ENCODE data around the gene ATP6V0A1.

ATP6V0A1 gene

DNA sequence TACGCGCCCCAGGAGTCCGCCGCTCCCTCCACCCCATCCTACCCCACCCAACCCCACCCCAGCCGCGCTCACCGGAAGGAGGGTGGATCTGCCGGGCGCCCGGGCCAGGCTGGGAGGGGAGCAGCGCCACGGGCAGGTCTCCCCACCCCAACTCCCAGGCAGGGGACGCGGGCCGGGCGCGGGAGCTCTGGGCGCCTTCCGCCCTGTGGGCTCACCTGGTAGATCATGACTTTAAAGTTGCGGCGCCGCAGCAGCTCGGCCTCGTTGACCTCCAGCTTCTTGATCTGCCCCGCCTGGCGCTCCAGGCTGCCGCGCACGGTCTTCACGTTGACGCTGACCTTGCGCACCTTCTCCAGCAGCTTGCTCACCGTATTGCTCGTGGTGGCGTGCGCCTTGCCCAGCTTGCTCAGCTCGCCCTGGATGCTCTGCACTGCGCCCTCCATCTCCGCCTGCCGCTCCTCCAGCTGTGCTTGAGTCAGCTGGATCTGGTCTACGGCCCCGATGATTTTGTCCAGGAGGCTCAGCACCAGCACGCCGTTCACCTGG is 36.2 kb upstream of the ATP6V0A1 start:
- H3K4me1 ChIP-seq (ENCODE audit: control insufficient read depth, insufficient read depth, low read length) = peaks cover 19% of the 10 kb centered on the region
- peaks cover 29% of the 10 kb centered on the region for H3K27me3 ChIP-seq (ENCODE audit: control insufficient read depth, insufficient read depth, low read length)
- peak overlapping the region; percentile 76 for H3K9ac ChIP-seq (ENCODE audit: low read length)
- H3K36me3 ChIP-seq (ENCODE audit: control insufficient read depth, insufficient read depth, low read length) = no peaks in the 10 kb centered on the region
- H3K9me3 ChIP-seq (ENCODE audit: control insufficient read depth, low read length) = no peaks in the 10 kb centered on the region
- H3K4me3 ChIP-seq (ENCODE audit: low read length) = peak overlapping the region; percentile 46

DNA sequence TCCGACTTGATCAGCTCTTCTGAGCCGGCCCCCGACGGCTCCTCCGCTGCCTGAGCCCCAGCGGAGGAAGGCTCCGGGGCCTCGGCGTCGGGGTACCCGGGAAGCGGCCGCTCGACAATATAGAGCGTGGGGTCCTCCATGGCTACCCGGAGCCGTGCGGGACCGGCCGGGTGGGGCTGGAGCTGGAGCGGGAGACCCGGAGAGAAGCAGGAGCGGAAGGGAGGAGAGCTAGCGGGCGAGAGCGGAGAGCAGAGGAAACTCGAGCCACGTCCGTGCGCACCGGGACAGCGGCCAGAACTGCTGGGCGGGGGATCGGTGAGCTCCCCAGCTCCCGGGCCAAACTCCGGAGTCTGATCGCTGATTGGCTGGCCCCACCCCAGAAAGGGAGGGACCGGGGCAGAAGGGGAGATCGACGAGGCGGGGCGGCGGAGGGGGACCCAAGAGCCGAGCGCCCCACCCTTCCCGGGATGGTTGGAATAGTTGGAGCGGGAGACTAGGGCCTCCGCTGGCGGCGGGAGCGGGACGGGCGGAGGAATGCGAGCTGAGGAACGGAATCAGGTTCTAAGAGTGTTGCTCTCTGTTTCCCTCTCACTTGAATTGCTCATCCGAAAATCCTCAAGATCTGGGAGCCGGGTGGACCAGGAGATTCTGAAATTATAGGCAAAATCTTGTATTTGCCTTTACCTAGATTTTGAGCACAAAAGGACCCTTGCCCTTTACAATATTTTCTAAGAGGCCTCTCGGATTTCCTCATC is 35.5 kb upstream of the ATP6V0A1 start, which contains the start of gene CAVIN1:
CAVIN1 (minus strand) TSS at position 299 of the 755 bp plus-strand sequence; CDS start at position 140, 159 bp downstream.
- no peaks in the 10 kb centered on the region for H3K36me3 ChIP-seq (ENCODE audit: control insufficient read depth, insufficient read depth, low read length)
- H3K9ac ChIP-seq (ENCODE audit: low read length) = peak within 1 kb of the TSS; percentile 76
- no peaks in the 10 kb centered on the region for H3K9me3 ChIP-seq (ENCODE audit: control insufficient read depth, low read length)
- H3K4me1 ChIP-seq (ENCODE audit: control insufficient read depth, insufficient read depth, low read length) = peaks cover 19% of the 10 kb centered on the region
- peak within 1 kb of the TSS; percentile 46 for H3K4me3 ChIP-seq (ENCODE audit: low read length)
- peaks cover 29% of the 10 kb centered on the region for H3K27me3 ChIP-seq (ENCODE audit: control insufficient read depth, insufficient read depth, low read length)

DNA sequence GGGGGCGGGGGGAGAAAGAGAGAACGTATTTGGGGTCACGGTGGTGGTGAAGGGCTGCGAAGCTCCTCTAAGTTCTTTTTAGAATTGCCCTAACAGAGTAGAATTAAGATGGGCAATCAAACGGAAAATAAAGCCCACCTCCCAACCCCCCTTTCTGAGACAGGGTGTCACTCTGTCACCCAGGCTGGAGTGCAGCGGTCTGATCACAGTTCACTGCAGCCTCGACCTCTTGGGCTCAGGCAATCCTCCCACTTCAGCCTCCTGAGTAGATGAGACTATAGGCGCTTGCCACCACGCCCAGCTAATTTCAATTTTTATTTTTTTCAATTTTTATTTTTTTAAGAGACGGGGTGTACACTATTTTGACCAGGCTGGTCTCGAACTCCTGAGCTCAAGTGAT is 34.9 kb upstream of the ATP6V0A1 start:
- Histone ChIP-seq H3K4me1 (ENCODE audit: control insufficient read depth, insufficient read depth, low read length) (peaks cover 23% of the 10 kb centered on the region), H3K27me3 (ENCODE audit: control insufficient read depth, insufficient read depth, low read length) (peaks cover 29% of the 10 kb centered on the region), H3K9ac (ENCODE audit: low read length) (no peak overlapping the region), H3K9me3 (ENCODE audit: control insufficient read depth, low read length) (no peaks in the 10 kb centered on the region), H3K36me3 (ENCODE audit: control insufficient read depth, insufficient read depth, low read length) (no peaks in the 10 kb centered on the region), H3K4me3 (ENCODE audit: low read length) (no peak overlapping the region)

DNA sequence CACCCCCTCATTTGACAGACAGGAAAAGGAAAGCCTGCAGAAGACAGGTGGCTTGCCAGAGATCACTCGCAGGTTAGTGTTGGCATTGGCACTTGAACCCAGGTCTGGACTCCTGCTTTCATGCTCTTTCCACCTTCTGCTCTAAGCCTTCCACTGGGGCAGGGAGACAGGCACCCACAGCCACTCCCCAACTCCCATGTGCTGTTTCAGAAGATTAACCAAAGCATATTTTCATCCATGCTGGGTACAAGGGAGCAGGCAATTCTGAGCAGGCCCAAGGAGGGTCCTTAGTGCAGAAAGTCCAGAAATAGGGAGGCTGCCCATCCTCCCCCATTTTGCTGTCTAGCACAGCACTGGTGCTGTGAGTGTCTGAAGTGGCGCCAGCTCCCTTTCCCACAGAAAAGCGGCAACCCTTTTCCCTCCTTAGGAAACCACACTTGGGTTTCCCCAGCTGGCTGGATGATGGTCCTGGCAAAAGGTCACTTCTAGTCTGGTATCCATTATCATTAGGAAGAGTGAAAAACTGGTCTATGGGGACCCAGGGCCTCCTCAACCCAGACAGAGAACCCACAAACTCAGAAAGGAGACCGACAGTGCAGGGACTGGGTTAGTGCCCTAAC is 33.6 kb upstream of the ATP6V0A1 start:
- H3K4me1 ChIP-seq (ENCODE audit: control insufficient read depth, insufficient read depth, low read length) = peaks cover 29% of the 10 kb centered on the region
- H3K9ac ChIP-seq (ENCODE audit: low read length) = no peak overlapping the region
- H3K36me3 ChIP-seq (ENCODE audit: control insufficient read depth, insufficient read depth, low read length) = no peaks in the 10 kb centered on the region

DNA sequence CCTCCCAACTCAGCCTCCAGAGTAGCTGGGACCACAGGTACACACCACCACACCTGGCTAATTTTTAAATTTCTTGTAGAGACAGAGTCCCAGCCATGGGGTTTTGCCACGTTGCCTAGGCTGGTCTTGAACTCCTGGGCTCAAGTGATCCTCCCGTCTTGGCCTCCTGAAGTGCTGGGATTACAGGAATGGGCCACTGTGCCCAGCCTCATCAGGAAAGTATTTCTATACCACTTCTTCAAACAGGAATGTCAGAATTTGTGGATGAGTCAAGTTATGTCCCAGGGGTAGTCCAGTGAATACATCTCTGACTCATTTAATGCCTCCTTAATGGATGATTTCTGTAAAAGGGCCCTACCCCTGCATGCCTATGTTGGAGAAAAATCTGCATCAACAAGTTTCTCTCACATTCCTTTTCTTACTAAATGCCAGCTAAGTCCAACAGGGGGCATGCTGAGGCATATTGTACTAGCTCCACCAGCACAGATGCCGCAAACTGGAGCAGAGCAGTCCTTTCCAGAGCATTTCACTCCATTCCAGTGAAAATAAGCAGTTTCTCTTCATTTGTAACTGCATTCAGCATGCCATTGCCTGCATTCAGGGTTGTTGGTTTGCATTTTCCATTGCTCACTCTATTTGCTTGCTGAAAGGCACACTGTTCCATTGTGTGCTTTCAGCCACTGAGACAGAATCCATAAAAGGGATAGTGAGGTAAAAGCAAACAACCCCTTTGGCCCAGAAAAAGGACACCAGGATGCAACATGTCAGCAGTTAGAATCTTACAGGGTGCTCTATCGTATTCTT is 30.3 kb upstream of the ATP6V0A1 start:
- no peak overlapping the region for H3K9ac ChIP-seq (ENCODE audit: low read length)
- peaks cover 15% of the 10 kb centered on the region for H3K4me1 ChIP-seq (ENCODE audit: control insufficient read depth, insufficient read depth, low read length)
- H3K27me3 ChIP-seq (ENCODE audit: control insufficient read depth, insufficient read depth, low read length) = peaks cover 5% of the 10 kb centered on the region

More for the DNA sequence above, 33.6 kb upstream of the ATP6V0A1 start:
- Histone ChIP-seq H3K9me3 (ENCODE audit: control insufficient read depth, low read length) (no peaks in the 10 kb centered on the region), H3K27me3 (ENCODE audit: control insufficient read depth, insufficient read depth, low read length) (peaks cover 32% of the 10 kb centered on the region), H3K4me3 (ENCODE audit: low read length) (no peak overlapping the region)

DNA sequence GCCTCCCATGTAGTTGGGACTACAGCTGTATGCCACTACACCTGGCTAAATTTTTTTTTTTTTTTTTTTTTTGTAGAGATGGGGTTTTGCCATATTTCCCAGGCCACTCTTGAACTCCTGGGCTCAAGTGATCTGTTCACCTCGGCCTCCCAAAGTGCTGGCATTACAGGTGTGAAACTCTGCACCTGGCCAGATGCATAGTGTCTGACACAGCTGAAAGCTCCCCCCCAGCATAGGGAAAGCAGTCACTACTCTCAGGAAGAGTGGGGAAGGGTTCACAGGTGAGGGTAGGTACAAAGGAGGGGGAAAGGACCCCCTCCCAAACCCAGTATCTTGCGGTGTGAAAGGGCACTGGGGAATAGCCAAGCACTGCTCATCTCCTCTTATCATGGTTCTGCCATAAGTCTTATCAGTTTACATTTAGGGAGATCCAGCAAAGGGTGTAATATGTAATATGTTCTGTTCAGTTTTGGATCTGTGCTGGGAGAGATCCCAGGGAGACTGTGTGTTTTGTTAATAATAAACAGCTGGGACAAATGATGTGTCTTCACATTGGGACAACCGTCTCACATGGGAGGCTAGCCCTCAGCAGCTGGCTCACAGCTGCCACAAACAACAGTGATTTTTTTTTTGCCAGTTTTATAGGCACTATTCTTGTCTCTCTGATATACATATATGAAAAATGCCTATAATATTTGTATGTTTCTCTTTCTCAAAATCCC is 28.8 kb upstream of the ATP6V0A1 start:
- Histone ChIP-seq H3K9ac (ENCODE audit: low read length) (no peak overlapping the region), H3K4me1 (ENCODE audit: control insufficient read depth, insufficient read depth, low read length) (peaks cover 10% of the 10 kb centered on the region), H3K36me3 (ENCODE audit: control insufficient read depth, insufficient read depth, low read length) (no peaks in the 10 kb centered on the region), H3K27me3 (ENCODE audit: control insufficient read depth, insufficient read depth, low read length) (peaks cover 5% of the 10 kb centered on the region), H3K9me3 (ENCODE audit: control insufficient read depth, low read length) (no peaks in the 10 kb centered on the region), H3K4me3 (ENCODE audit: low read length) (no peak overlapping the region)

More for the DNA sequence above, 30.3 kb upstream of the ATP6V0A1 start:
- Histone ChIP-seq H3K36me3 (ENCODE audit: control insufficient read depth, insufficient read depth, low read length) (no peaks in the 10 kb centered on the region), H3K9me3 (ENCODE audit: control insufficient read depth, low read length) (no peaks in the 10 kb centered on the region), H3K4me3 (ENCODE audit: low read length) (no peak overlapping the region)

DNA sequence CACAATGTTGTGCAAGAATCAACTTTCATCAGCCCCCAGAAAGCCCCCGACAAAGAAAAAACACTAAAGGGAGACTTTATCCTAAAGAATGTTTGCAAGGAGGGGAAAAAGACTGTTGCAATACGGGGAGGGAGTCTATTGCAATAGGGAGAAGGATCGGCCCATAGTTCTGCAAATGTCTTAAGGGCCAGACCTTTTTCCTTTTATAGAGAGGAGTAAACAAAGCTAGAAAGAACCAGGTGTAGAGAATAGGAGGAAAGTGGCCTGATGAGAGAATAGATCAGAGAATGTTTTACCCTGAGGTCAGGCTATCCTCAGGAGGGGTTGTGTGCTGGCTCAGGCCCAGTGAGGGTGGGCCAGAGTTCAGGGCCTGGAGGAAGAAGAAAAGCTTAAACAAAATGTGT is 26.9 kb upstream of the ATP6V0A1 start:
- Histone ChIP-seq H3K36me3 (ENCODE audit: control insufficient read depth, insufficient read depth, low read length) (no peaks in the 10 kb centered on the region), H3K4me1 (ENCODE audit: control insufficient read depth, insufficient read depth, low read length) (peaks cover 10% of the 10 kb centered on the region), H3K4me3 (ENCODE audit: low read length) (no peak overlapping the region), H3K9me3 (ENCODE audit: control insufficient read depth, low read length) (no peaks in the 10 kb centered on the region), H3K9ac (ENCODE audit: low read length) (no peak overlapping the region), H3K27me3 (ENCODE audit: control insufficient read depth, insufficient read depth, low read length) (peaks cover 5% of the 10 kb centered on the region)

DNA sequence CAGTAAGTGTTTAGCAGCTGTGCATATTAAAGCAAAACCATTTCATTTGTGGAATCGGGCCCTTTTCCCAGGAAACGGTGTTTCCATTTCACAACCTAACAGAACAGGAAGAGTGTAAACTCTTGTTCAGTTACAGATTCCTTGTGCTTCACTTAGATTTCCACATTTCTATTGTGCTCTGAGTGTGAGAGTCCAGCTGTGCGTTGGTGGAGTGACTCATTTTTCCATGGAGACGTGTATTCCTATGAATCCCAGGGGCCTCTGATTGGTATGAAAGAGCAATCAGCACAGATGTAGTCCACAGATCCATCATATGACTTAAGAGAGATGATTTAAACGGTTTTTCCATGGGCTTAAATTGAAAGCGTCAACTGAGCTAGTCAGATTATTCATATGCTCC is 22.3 kb upstream of the ATP6V0A1 start:
- Histone ChIP-seq H3K4me3 (ENCODE audit: low read length) (no peak overlapping the region), H3K9me3 (ENCODE audit: control insufficient read depth, low read length) (no peaks in the 10 kb centered on the region), H3K4me1 (ENCODE audit: control insufficient read depth, insufficient read depth, low read length) (no peaks in the 10 kb centered on the region), H3K36me3 (ENCODE audit: control insufficient read depth, insufficient read depth, low read length) (no peaks in the 10 kb centered on the region), H3K9ac (ENCODE audit: low read length) (no peak overlapping the region), H3K27me3 (ENCODE audit: control insufficient read depth, insufficient read depth, low read length) (no peaks in the 10 kb centered on the region)

DNA sequence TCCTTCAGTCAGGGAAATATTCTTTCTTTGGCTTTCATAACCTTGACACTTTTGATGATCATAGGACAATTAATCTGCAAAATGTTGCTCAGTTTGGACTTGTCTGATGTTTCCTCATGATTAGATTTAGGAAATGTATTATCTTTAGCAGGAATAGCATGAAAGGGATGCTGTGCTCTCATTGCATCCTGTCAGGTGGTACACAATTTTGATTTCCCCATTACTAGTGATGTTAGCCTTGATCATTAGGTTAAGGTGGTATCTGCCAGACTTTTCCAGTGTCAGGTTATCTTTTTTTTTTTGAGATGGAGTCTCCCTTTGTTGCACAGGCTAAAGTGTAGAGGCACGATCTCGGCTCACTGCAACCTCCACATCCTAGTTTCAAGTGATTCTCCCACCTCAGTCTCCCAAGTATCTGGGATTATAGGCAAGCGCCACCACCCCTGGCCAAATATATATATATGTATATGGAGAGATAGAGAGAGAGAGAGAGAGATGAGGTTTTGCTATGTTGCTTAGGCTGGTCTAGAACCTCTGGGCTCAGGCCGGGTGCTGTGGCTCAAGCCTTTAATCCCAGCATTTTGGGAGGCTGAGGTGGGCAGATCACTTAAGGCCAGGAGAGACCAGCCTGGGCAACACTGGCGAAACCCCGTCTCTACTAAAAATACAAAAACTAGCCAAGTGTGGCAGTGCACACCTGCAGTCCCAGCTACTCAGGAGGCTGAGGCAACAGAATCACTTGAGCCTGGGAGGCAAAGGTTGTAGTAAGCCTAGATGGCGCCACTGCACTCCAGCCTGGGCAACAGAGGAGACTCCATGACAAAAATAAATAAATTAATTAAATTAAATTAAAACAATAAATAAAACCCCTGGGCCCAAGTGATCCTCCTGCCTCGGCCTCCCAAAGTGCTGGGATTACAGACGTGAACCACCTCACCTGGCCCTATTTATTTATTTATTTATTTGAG is 19.8 kb upstream of the ATP6V0A1 start:
- Histone ChIP-seq H3K36me3 (ENCODE audit: control insufficient read depth, insufficient read depth, low read length) (no peaks in the 10 kb centered on the region), H3K4me1 (ENCODE audit: control insufficient read depth, insufficient read depth, low read length) (no peaks in the 10 kb centered on the region), H3K9me3 (ENCODE audit: control insufficient read depth, low read length) (no peaks in the 10 kb centered on the region), H3K27me3 (ENCODE audit: control insufficient read depth, insufficient read depth, low read length) (no peaks in the 10 kb centered on the region), H3K9ac (ENCODE audit: low read length) (no peak overlapping the region), H3K4me3 (ENCODE audit: low read length) (no peak overlapping the region)

DNA sequence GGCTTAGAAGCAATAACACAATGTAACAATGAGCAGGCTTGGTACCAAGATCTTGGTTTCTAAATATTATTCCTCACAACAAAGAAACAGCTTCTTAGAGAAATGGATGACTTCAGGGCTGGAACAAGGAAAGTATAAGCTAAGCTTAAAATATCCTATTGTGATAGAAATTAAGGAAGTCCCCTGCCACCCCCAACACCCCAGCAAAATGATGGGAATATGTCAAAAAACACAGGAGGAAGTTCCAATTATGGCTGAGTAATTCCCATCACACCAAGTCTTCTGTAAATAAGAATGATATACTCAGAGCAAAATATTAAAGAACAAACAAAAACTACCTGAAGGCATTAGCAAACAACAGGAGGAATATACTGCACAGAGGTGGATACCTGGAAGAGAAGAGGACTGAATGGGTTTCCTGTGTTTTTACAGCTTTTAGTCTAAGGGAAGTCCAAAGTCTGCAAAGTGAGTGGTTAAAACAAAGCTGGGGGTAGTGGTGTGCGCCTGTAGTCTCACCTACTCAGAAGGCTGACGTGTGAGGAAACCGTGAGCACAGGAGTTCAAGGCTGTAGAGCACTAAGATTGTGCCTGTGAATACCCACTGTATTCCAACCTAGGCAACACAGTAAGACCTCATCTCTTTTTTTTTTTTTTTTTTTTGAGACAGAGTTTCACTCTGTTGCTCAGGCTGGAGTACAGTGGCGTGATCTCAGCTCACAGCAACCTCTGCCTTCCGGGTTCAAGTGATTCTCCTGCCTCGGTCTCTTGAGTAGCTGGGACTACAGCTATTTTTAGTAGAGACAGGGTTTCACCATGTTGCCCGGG is 17.1 kb upstream of the ATP6V0A1 start:
- H3K9ac ChIP-seq (ENCODE audit: low read length) = no peak overlapping the region
- H3K4me3 ChIP-seq (ENCODE audit: low read length) = no peak overlapping the region
- no peaks in the 10 kb centered on the region for H3K4me1 ChIP-seq (ENCODE audit: control insufficient read depth, insufficient read depth, low read length)
- no peaks in the 10 kb centered on the region for H3K9me3 ChIP-seq (ENCODE audit: control insufficient read depth, low read length)
- no peaks in the 10 kb centered on the region for H3K27me3 ChIP-seq (ENCODE audit: control insufficient read depth, insufficient read depth, low read length)
- no peaks in the 10 kb centered on the region for H3K36me3 ChIP-seq (ENCODE audit: control insufficient read depth, insufficient read depth, low read length)
